Body of pancreas (tissue), 4 donors: Measurements from ENCODE around the gene ZNF544.

ENCODE experiments used
- POLR2A ChIP-seq, 3 donors: fragments of 450-650 bp; IDR thresholded peaks; one replicate each; pipeline ENCODE4 v1.6.1; 2016; ENCODE audit warnings: antibody characterized with exemption in 3 of 3, mild to moderate bottlenecking in 2 of 3
- TF ChIP-seq, protein P1 (sequence below), 7 experiments: fragments of 450-650 bp in 4 of 7; fragments of 200-600 bp in 3 of 7; sonication (generic) in 3 of 7; IDR thresholded peaks; one replicate each; pipeline ENCODE4 v1.5.1; 2016 to 2019; ENCODE audit warnings: antibody characterized with exemption in 7 of 7

DNA sequence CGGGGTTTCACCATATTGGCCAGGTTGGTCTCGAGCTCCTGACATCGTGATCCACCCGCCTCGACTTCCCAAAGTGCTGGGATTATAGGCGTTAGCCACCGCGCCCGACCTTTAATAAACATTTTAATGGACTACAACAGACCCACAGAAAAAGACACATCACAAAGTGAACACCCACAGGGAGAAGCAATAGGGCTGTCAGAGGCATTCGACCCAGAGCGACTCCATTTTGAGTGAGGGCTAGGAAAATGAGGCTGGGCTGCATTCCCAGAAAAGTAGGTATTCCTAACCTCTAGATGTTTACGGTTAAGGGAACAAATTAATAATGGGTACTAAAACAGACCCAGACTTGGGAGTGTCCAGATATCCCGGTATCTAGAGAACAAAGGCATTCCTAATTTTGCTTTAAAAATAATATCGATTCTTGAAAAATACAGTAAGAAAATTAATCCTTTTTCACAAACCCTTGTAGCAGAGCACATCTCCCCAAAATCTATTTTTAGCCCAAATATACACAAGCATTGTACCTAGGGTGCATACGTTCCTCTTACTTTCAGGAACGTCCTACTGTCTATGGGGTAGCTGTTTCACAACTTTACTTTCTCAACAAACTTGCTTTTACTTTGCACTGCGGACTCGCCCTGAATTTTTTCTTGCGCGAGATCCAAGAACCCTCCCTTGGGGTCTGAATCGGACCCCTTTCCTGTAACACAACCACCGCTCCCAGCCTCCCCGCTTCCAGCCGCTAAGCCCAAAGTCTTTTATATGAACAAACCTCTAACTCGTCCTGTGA lies 49.2 kb downstream of the ZNF544 start:
- TF ChIP-seq, protein P1, sequence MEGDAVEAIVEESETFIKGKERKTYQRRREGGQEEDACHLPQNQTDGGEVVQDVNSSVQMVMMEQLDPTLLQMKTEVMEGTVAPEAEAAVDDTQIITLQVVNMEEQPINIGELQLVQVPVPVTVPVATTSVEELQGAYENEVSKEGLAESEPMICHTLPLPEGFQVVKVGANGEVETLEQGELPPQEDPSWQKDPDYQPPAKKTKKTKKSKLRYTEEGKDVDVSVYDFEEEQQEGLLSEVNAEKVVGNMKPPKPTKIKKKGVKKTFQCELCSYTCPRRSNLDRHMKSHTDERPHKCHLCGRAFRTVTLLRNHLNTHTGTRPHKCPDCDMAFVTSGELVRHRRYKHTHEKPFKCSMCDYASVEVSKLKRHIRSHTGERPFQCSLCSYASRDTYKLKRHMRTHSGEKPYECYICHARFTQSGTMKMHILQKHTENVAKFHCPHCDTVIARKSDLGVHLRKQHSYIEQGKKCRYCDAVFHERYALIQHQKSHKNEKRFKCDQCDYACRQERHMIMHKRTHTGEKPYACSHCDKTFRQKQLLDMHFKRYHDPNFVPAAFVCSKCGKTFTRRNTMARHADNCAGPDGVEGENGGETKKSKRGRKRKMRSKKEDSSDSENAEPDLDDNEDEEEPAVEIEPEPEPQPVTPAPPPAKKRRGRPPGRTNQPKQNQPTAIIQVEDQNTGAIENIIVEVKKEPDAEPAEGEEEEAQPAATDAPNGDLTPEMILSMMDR (IDR thresholded peaks at IDR 0.05), result no peak
- no peak for TF ChIP-seq POLR2A (IDR thresholded peaks at IDR 0.05)
